WI38 (cell line): Measurements from ENCODE around the gene BCL7A.
A peak's percentile ranks its signal among the peaks of the same experiment; 100 is the strongest.

Experiments used
- H3K4me3 ChIP-seq: 2 replicates; pipeline ENCODE4 v1.5.1; 2011; ENCODE audit warnings: low read depth, mild to moderate bottlenecking, control low read depth, low read length
- CTCF ChIP-seq: IDR thresholded peaks from 2 replicates; pipeline ENCODE4 v1.5.1; 2012; ENCODE audit warnings: low read depth, mild to moderate bottlenecking, control low read depth, low read length

BCL7A gene

GRCh38 chr12:122064025-122064777, 42.5 kb downstream of the BCL7A start:
- TF ChIP-seq CTCF = peak; percentile 45
- H3K4me3 ChIP-seq = no peak overlapping the region

GRCh38 chr12:122064780-122065588, 43.3 kb downstream of the BCL7A start:
- H3K4me3 ChIP-seq = no peak overlapping the region
- no peak for TF ChIP-seq CTCF

GRCh38 chr12:122067548-122067947, 45.9 kb downstream of the BCL7A start:
- no peak for TF ChIP-seq CTCF
- no peak overlapping the region for H3K4me3 ChIP-seq

GRCh38 chr12:122067966-122068365, 46.3 kb downstream of the BCL7A start:
- H3K4me3 ChIP-seq = no peak overlapping the region
- TF ChIP-seq CTCF = no peak

- TF ChIP-seq CTCF = no peak
Measured at GRCh38 chr12:122072031-122072970, 50.6 kb downstream of the BCL7A start.

GRCh38 chr12:122073815-122074214, 52.1 kb downstream of the BCL7A start:
- no peak overlapping the region for H3K4me3 ChIP-seq
- TF ChIP-seq CTCF = no peak

More at GRCh38 chr12:122072031-122072970, 50.6 kb downstream of the BCL7A start:
- H3K4me3 ChIP-seq = no peak overlapping the region
